ENCODE results near the gene NAPA.

DNA sequence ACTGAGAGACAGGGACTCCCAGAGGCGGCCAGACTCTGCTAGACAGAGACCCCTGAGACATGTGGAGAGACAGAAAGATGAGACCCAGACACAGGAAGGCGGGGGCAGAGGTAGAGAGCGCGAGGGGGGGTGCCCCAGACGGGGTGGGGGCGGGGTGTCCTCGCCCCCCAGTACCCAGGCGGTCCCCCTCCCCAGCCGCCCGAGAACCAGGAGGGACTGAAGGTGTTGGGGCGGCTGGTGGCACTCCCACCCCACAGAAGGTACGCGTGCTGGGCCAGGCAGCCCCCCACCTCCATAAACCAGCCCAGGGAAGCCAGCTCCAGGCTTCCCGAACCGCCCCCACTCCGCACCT lies 43.5 kb downstream of the NAPA start:
- no peak for TF ChIP-seq CTCF (IDR thresholded peaks at IDR 0.05)
- TF ChIP-seq POLR2A (IDR thresholded peaks at IDR 0.05): no peak
- no peak for TF ChIP-seq EP300 (IDR thresholded peaks at IDR 0.05)
- TF ChIP-seq POLR2AphosphoS5 (IDR thresholded peaks at IDR 0.05): no peak
